GM12878 (cell line): ENCODE data around the gene ASB8. TPM values are rescaled to one million over a fixed set of nuclear protein-coding genes. Genes with fewer than 3 reads are reported as not detected.

Experiments used
- ATAC-seq: fragments of 200-7000 bp; cut with Tn5 transposase; 3 replicates; pipeline ENCODE4 v1.9.1; 2020; ENCODE audit warnings: mild to moderate bottlenecking, moderate library complexity
- BruUV-seq: library from RNA; stranded (reverse); fragments of 400-500 nt; replicated peaks from 2 replicates; lab custom pipeline; 2021; lab: Mats Ljungman, UMichigan
- CTCF ChIA-PET: fragments of 300-600 bp; sonication (Branson Sonifier 250); formaldehyde crosslinking; extraction: SDS; loops from one replicate; lab custom pipeline; 2021; ENCODE audit warnings: inconsistent platforms; lab: Yijun Ruan, JAX
- POLR2A ChIA-PET: fragments of 350-600 bp; formaldehyde crosslinking; extraction: SDS; loops from one replicate; lab custom pipeline; 2021; ENCODE audit warnings: inconsistent platforms; lab: Charles Lee
- RAD21 ChIA-PET: fragments of 300-600 bp; sonication (Branson Sonifier 250); formaldehyde crosslinking; loops from one replicate; lab custom pipeline; 2023; ENCODE audit warnings: antibody characterized with exemption; ENCODE audit not compliant: unreplicated experiment; lab: Charles Lee
- SMC1A ChIA-PET: fragments of 300-600 bp; sonication (Branson Sonifier 250); formaldehyde crosslinking; loops from one replicate; lab custom pipeline; 2023; ENCODE audit not compliant: unreplicated experiment, uncharacterized antibody; lab: Charles Lee
- DNase-seq: peaks from one replicate; pipeline ENCODE4 v3.0.0-alpha.2; 2011; ENCODE audit warnings: low read depth, low spot score
- FAIRE-seq: peaks from 3 replicates; lab custom pipeline; 2011; peaks lifted over from hg19 to GRCh38; lab: Jason Lieb, UNC
- H2AFZ ChIP-seq: 2 replicates; pipeline ENCODE4 v1.6.0; 2011; ENCODE audit warnings: low read depth, low read length, control low read depth; ENCODE audit not compliant: control insufficient read depth
- H3K27ac ChIP-seq: 2 replicates; pipeline ENCODE4 v1.5.1; 2011; ENCODE audit warnings: control low read depth; ENCODE audit not compliant: control insufficient read depth, insufficient read depth
- H3K27me3 ChIP-seq, 2 experiments: replicated peaks in 1 of 2; 2 replicates each; pipeline versions ENCODE4 v1.6.0 to v1.6.1; 2011; ENCODE audit warnings: low read length in 1 of 2; ENCODE audit not compliant: control insufficient read depth in 2 of 2, insufficient read depth in 2 of 2
- H3K36me3 ChIP-seq, 2 experiments: 2 replicates each; pipeline ENCODE4 v1.5.1; 2011; ENCODE audit warnings: low read length in 1 of 2; ENCODE audit not compliant: control insufficient read depth in 2 of 2, insufficient read depth in 2 of 2
- H3K4me1 ChIP-seq: 2 replicates; pipeline ENCODE4 v1.6.1; 2011; ENCODE audit warnings: mild to moderate bottlenecking, low read length, moderate library complexity, mixed read lengths; ENCODE audit not compliant: control insufficient read depth, insufficient read depth
- H3K4me2 ChIP-seq: 2 replicates; pipeline ENCODE4 v1.6.0; 2011; ENCODE audit warnings: control low read depth; ENCODE audit not compliant: control insufficient read depth, insufficient read depth
- H3K4me3 ChIP-seq: fragments of 200-600 bp; sonication (generic); 2 replicates; pipeline ENCODE4 v1.5.1; 2016
- H3K79me2 ChIP-seq: 2 replicates; pipeline ENCODE4 v1.6.0; 2011; ENCODE audit warnings: low read length; ENCODE audit not compliant: control insufficient read depth, insufficient read depth
- H3K9ac ChIP-seq: 2 replicates; pipeline ENCODE4 v1.8.0; 2011; ENCODE audit warnings: low read length, control low read depth, mixed read lengths; ENCODE audit not compliant: control insufficient read depth, insufficient read depth
- H3K9me3 ChIP-seq: replicated peaks from 3 replicates; pipeline ENCODE4 v1.5.1; 2011; ENCODE audit warnings: mild to moderate bottlenecking, low read length; ENCODE audit not compliant: control insufficient read depth, insufficient read depth
- H4K20me1 ChIP-seq: 2 replicates; pipeline ENCODE4 v1.6.0; 2011; ENCODE audit not compliant: control insufficient read depth, insufficient read depth
- RAD51 ChIP-seq: fragments of 450-650 bp; IDR thresholded peaks from 2 replicates; pipeline ENCODE4 v1.6.1; 2016; ENCODE audit warnings: moderate library complexity, mild to moderate bottlenecking, inconsistent platforms
- ZNF274 ChIP-seq: IDR thresholded peaks from one replicate; pipeline ENCODE4 v1.8.0; 2011; ENCODE audit not compliant: insufficient read length, insufficient read depth
- WGBS: methylation state at CpG from one replicate; pipeline ENCODE4 v1.1.6; 2016; ENCODE audit warnings: low lambda C conversion rate; ENCODE audit not compliant: insufficient replicate concordance, insufficient coverage; ENCODE audit errors: missing lambda C conversion rate; 5-methylcytosine and 5-hydroxymethylcytosine counted together
- in situ Hi-C: fragments of 300-500 bp; cut with MboI; formaldehyde crosslinking; loops from 9 replicates; pipeline ENCODE4 v1.14.3; 2018; ENCODE audit warnings: mixed read lengths
- intact Hi-C: fragments of 100-400 bp; cut with micrococcal nuclease; formaldehyde crosslinking; loops from one replicate; pipeline ENCODE4 v1.14.2; 2022; ENCODE audit not compliant: unreplicated experiment
- polyA plus RNA-seq, 11 experiments: library from polyadenylated mRNA; depleted of rRNA in 4 of 11; unstranded in 6 of 11; stranded (reverse) in 5 of 11; fragments of >200 nt; fragmentation: Nextera tagmentation in 4 of 11; fragmentation: Illumina TruSeq in 1 of 11; extraction: Ambion mirVana in 4 of 11; extraction: Trizol in 1 of 11; gene quantifications; 1 replicate in 1 of 11; 2 replicates in 10 of 11; pipeline versions ENCODE4 v1.2.1 to v1.2.3, GENCODE V29; 2011 to 2016; ENCODE audit warnings: inconsistent platforms in 2 of 11, missing spikeins in 2 of 11, low read depth in 1 of 11
- total RNA-seq, 4 experiments: library from RNA; depleted of rRNA in 3 of 4; stranded (reverse); fragments of >200 nt in 3 of 4; fragmentation: Illumina TruSeq in 1 of 4; extraction: Trizol in 1 of 4; gene quantifications; 2 replicates each; pipeline versions ENCODE4 v1.2.1 to v1.2.3, GENCODE V29; 2013 to 2021
- TF ChIP-seq, protein P1 (sequence below), 3 experiments: IDR thresholded peaks in 2 of 3; conservative IDR thresholded peaks in 1 of 3; 2 replicates each; pipeline ENCODE4 v1.5.1; 2011; ENCODE audit warnings: low read depth in 3 of 3, low read length in 3 of 3, mild to moderate bottlenecking in 3 of 3, control low read depth in 2 of 3, moderate library complexity in 2 of 3, inconsistent platforms in 1 of 3, mixed read lengths in 1 of 3; ENCODE audit not compliant: control insufficient read depth in 2 of 3, insufficient read depth in 1 of 3; ENCODE audit errors: extremely low read depth in 1 of 3

ASB8 gene
- total and polyA plus RNA-seq, 10 of the 15 experiments (the other 5 are each of a cell fraction or from before 2014, with no cell fraction given) = 23.7 to 48.0 (median 29.1) TPM

DNA sequence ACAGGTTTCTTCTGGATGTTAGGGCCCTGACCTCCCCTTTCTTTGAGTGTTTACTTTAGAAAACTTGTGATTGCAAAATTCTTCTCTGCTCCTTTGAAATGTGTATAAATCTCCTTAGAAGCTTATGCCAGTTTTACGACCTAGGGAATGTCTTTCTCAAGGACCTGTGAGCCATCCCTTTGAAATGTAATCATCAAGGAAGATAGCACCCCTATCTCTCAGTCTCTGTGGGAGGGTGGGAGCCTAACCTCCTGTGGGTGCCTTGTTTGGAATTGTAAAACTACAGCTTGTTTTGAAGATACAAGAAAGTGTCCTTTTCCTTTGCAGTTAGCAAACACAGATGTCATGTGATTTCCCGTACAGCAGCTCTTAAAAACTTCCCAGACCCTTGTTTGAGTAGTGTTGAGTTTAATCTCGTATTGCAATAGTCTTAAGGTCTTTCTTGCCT is 42.5 kb upstream of the ASB8 start:
- no peak for FAIRE-seq
- Histone ChIP-seq H3K27ac (no peak overlapping the region), H3K4me3 (peak overlapping the region; percentile 86), H2AFZ (no peak overlapping the region), H3K9ac (no peak overlapping the region), H4K20me1 (no peaks in the 10 kb centered on the region), H3K36me3 (no peaks in the 10 kb centered on the region), H3K4me2 (peak overlapping the region; percentile 91), H3K27me3 (no peaks in the 10 kb centered on the region), H3K4me1 (0 out of 2 replicates have a peak, but pooled peaks cover 3% of the 10 kb centered on the region), H3K9me3 (peaks cover 4% of the 10 kb centered on the region), H3K79me2 (peaks cover 13% of the 10 kb centered on the region)
- WGBS = 74% methylated on average over 3 of the region's 3 CpGs
- ATAC-seq = no peak
- POLR2A ChIA-PET = interaction anchor here (1.0 to 1.7 kb wide), 2 partner anchors 11 to 94 kb away, joined by 5 to 6 read pairs; partner anchors contain the start of gene SENP1
- BruUV-seq = no TSS peak
- SMC1A ChIA-PET = interaction anchor here (0.6 to 1.9 kb wide), 10 partner anchors 10 to 595 kb away, joined by 3 to 9 read pairs (median 3); no protein-coding TSS in a partner anchor
- RAD21 ChIA-PET = interaction anchor here (0.6 to 1.6 kb wide), 3 partner anchors 11 to 295 kb away, joined by 3 to 4 read pairs (median 4); partner anchors contain the start of genes PFKM and VDR
- intact Hi-C loops (loop anchor here (10.0 kb wide), 1 partner anchor 155 kb away; the partner anchor contains the start of gene ZNF641), in situ Hi-C loops (no loop called here)
- no peak for TF ChIP-seq ZNF274
- 0 out of 2 replicates have a peak, but pooled peaks have one; percentile 20 for TF ChIP-seq RAD51
- TF ChIP-seq, protein P1, sequence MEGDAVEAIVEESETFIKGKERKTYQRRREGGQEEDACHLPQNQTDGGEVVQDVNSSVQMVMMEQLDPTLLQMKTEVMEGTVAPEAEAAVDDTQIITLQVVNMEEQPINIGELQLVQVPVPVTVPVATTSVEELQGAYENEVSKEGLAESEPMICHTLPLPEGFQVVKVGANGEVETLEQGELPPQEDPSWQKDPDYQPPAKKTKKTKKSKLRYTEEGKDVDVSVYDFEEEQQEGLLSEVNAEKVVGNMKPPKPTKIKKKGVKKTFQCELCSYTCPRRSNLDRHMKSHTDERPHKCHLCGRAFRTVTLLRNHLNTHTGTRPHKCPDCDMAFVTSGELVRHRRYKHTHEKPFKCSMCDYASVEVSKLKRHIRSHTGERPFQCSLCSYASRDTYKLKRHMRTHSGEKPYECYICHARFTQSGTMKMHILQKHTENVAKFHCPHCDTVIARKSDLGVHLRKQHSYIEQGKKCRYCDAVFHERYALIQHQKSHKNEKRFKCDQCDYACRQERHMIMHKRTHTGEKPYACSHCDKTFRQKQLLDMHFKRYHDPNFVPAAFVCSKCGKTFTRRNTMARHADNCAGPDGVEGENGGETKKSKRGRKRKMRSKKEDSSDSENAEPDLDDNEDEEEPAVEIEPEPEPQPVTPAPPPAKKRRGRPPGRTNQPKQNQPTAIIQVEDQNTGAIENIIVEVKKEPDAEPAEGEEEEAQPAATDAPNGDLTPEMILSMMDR (IDR thresholded peaks at IDR 0.05 in 2 of 3, conservative IDR thresholded peaks at IDR 0.05 in 1 of 3; ENCODE audit: control insufficient read depth in 2 of 3, extremely low read depth in 1 of 3, insufficient read depth in 1 of 3, low read depth in 3 of 3, low read length in 3 of 3) = no peak
- CTCF ChIA-PET = interaction anchor here (0.8 to 3.4 kb wide), 8 partner anchors 10 to 418 kb away, joined by 3 to 28 read pairs (median 4); no protein-coding TSS in a partner anchor
- no peak for DNase-seq
